DOHH2 (cell line): Measurements from ENCODE around the gene HPCA.

ENCODE experiments used
- H3F3A ChIP-seq: fragments of 200-600 bp; sonication (generic), shearing (Covaris generic); 2 replicates; pipeline ENCODE4 v1.6.0; 2016; ENCODE audit warnings: antibody characterized with exemption, mild to moderate bottlenecking; ENCODE audit not compliant: control insufficient read depth, insufficient read depth
- H3K27ac ChIP-seq: fragments of 200-600 bp; sonication (generic); 2 replicates; pipeline ENCODE4 v1.5.1; 2014; ENCODE audit warnings: low read depth, mild to moderate bottlenecking, low read length, moderate library complexity
- H3K27me3 ChIP-seq: fragments of 200-600 bp; sonication (generic); 2 replicates; pipeline ENCODE4 v1.6.1; 2014; ENCODE audit warnings: mild to moderate bottlenecking, low read length, mixed read lengths; ENCODE audit not compliant: control insufficient read depth
- H3K36me3 ChIP-seq: fragments of 200-600 bp; sonication (generic); 2 replicates; pipeline ENCODE4 v1.6.1; 2014; ENCODE audit warnings: mild to moderate bottlenecking, low read length, moderate library complexity, mixed read lengths; ENCODE audit not compliant: control insufficient read depth
- H3K4me1 ChIP-seq: fragments of 200-600 bp; sonication (generic); 2 replicates; pipeline ENCODE4 v1.6.1; 2014; ENCODE audit warnings: mild to moderate bottlenecking, low read length, mixed read lengths; ENCODE audit not compliant: control insufficient read depth
- H3K4me2 ChIP-seq: fragments of 200-600 bp; sonication (generic); 2 replicates; pipeline ENCODE4 v1.6.0; 2014; ENCODE audit warnings: mild to moderate bottlenecking, low read length, moderate library complexity
- H3K4me3 ChIP-seq: fragments of 200-600 bp; sonication (generic); 2 replicates; pipeline ENCODE4 v1.5.1; 2014; ENCODE audit warnings: mild to moderate bottlenecking, low read length, mixed read lengths
- H3K79me2 ChIP-seq: fragments of 200-600 bp; sonication (generic); 2 replicates; pipeline ENCODE4 v1.6.1; 2014; ENCODE audit warnings: mild to moderate bottlenecking, low read length, mixed read lengths; ENCODE audit not compliant: control insufficient read depth
- H3K9me2 ChIP-seq: fragments of 200-600 bp; sonication (generic); replicated peaks from 2 replicates; pipeline ENCODE4 v1.6.1; 2014; ENCODE audit warnings: mild to moderate bottlenecking, low read length, mixed read lengths; ENCODE audit not compliant: control insufficient read depth
- H3K9me3 ChIP-seq: fragments of 200-600 bp; sonication (generic); 2 replicates; pipeline ENCODE4 v1.6.1; 2014; ENCODE audit warnings: antibody characterized with exemption, low read length, mixed read lengths; ENCODE audit not compliant: control insufficient read depth, insufficient read depth
- H4K20me1 ChIP-seq: fragments of 200-600 bp; sonication (generic); 2 replicates; pipeline ENCODE4 v1.6.0; 2014; ENCODE audit warnings: low read depth, mild to moderate bottlenecking, antibody characterized with exemption, low read length, moderate library complexity; ENCODE audit not compliant: control insufficient read depth, insufficient read depth
- EZH2phosphoT487 ChIP-seq: fragments of 200-600 bp; sonication (generic); IDR thresholded peaks from 2 replicates; pipeline ENCODE4 v1.6.1; 2017; ENCODE audit warnings: borderline replicate concordance, mild to moderate bottlenecking, antibody characterized with exemption, low read length, moderate library complexity, mixed read lengths
- TF ChIP-seq, protein P1 (sequence below): fragments of 200-600 bp; sonication (generic); IDR thresholded peaks from one replicate; pipeline ENCODE4 v1.5.1; 2014; ENCODE audit warnings: antibody characterized with exemption, mild to moderate bottlenecking, low read depth, low read length; ENCODE audit not compliant: poor library complexity, severe bottlenecking

HPCA gene

DNA sequence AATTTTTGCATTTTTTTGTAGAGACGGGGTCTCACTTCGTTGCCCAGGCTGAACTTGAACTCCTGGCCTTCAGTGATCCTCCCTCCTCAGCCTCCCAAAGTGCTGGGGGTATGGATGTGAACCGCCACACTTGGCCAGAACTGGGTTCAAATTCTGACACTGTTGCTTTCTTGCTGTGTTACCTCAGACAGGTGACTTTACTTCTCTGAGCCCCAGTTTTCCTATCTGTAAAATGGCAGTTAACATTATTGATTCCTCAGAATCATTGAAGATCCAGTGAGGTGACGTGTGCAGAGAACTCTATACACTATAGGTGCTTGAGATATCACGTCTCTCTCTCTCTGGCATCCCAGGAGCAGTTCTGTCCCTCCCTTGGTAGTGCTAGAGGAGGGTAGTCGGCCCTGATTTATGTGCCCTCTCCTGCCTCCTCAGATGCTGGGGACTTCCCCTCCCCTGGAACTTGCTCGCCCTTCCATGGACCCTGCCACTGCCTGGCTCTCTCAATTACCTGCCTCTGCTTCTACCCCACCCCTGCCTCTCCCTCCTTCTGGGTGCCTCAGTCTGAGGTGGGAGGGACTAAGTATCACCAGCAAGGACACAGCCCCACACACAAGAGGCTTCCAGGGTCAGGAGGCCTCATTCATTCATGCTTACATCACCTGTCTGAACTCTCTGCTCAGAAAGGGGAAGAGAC is 2.8 kb upstream of the HPCA start:
- H3K4me2 ChIP-seq, result no peak overlapping the region
- no peaks in the 10 kb centered on the region for H4K20me1 ChIP-seq
- no peaks in the 10 kb centered on the region for H3K79me2 ChIP-seq
- no peaks in the 10 kb centered on the region for H3K4me1 ChIP-seq
- no peaks in the 10 kb centered on the region for H3F3A ChIP-seq
- peaks cover 12% of the 10 kb centered on the region; the same call in 1 of the 2 replicates for H3K27me3 ChIP-seq
- H3K9me3 ChIP-seq, result no peaks in the 10 kb centered on the region
- H3K36me3 ChIP-seq, result no peaks in the 10 kb centered on the region
- TF ChIP-seq EZH2phosphoT487, result no peak
- TF ChIP-seq, protein P1, sequence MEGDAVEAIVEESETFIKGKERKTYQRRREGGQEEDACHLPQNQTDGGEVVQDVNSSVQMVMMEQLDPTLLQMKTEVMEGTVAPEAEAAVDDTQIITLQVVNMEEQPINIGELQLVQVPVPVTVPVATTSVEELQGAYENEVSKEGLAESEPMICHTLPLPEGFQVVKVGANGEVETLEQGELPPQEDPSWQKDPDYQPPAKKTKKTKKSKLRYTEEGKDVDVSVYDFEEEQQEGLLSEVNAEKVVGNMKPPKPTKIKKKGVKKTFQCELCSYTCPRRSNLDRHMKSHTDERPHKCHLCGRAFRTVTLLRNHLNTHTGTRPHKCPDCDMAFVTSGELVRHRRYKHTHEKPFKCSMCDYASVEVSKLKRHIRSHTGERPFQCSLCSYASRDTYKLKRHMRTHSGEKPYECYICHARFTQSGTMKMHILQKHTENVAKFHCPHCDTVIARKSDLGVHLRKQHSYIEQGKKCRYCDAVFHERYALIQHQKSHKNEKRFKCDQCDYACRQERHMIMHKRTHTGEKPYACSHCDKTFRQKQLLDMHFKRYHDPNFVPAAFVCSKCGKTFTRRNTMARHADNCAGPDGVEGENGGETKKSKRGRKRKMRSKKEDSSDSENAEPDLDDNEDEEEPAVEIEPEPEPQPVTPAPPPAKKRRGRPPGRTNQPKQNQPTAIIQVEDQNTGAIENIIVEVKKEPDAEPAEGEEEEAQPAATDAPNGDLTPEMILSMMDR, result no peak
- H3K9me2 ChIP-seq, result no peaks in the 10 kb centered on the region
- no peak overlapping the region for H3K27ac ChIP-seq
- no peak overlapping the region for H3K4me3 ChIP-seq

DNA sequence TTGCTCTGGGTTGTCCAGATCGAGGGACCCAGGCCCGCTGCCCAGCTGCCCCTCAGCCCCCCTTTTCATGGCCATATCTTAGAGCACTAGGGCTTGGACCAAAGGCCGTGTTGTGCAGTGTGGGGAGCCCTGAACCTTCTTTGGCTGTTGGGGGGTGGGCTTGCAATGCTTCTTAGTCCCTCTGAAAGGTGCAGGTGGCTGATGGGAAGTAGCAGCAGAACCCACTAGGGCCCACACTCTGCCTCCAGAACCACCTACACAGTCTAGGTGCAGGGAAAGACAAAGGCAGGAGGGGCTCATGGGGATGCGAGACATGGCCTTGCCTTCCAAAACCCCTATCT is 2.3 kb upstream of the HPCA start:
- no peaks in the 10 kb centered on the region for H3K79me2 ChIP-seq
- no peaks in the 10 kb centered on the region for H3K9me2 ChIP-seq
- no peaks in the 10 kb centered on the region for H4K20me1 ChIP-seq
- no peaks in the 10 kb centered on the region for H3K4me1 ChIP-seq
- TF ChIP-seq, protein P1, result no peak
- no peak for TF ChIP-seq EZH2phosphoT487
- H3K27ac ChIP-seq, result no peak overlapping the region
- H3K4me2 ChIP-seq, result no peak overlapping the region
- no peaks in the 10 kb centered on the region for H3K36me3 ChIP-seq
- no peaks in the 10 kb centered on the region for H3F3A ChIP-seq
- peaks cover 12% of the 10 kb centered on the region; the same call in 1 of the 2 replicates for H3K27me3 ChIP-seq
- H3K9me3 ChIP-seq, result no peaks in the 10 kb centered on the region
- H3K4me3 ChIP-seq, result no peak overlapping the region

DNA sequence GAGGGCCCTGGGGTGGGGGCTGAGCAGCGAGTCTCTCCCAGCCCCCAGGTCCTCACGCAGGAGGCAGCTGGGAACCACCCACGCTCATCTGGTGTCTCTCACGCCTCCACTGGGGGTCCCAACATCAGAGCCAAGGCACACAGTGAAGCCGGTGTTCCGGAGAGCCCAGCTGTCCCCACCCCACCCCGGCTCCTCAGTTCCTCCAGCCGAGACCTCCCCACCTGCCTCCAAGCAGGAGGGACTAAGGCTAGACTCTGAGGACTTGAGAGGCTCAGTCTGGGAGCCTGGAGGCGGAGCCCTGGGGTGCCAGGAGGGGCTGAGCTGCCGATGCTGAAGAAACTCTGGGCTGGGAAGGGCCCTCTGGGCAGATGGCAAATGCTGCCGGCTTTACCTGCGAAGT is 1.6 kb upstream of the HPCA start:
- no peak overlapping the region for H3K4me2 ChIP-seq
- H3K79me2 ChIP-seq, result no peaks in the 10 kb centered on the region
- H3F3A ChIP-seq, result no peaks in the 10 kb centered on the region
- no peaks in the 10 kb centered on the region for H3K9me2 ChIP-seq
- H3K36me3 ChIP-seq, result no peaks in the 10 kb centered on the region
- no peaks in the 10 kb centered on the region for H3K4me1 ChIP-seq
- H3K4me3 ChIP-seq, result no peak overlapping the region
- no peak overlapping the region for H3K27ac ChIP-seq
- H3K9me3 ChIP-seq, result no peaks in the 10 kb centered on the region
- H4K20me1 ChIP-seq, result no peaks in the 10 kb centered on the region
- peaks cover 12% of the 10 kb centered on the region; the same call in 1 of the 2 replicates for H3K27me3 ChIP-seq
- TF ChIP-seq, protein P1, result no peak
- TF ChIP-seq EZH2phosphoT487, result no peak
